Measurements from ENCODE around the gene MAD2L1BP. TPM values are rescaled to one million over a fixed set of nuclear protein-coding genes. Genes with fewer than 3 reads are reported as not detected.
"Not testable (repeated sequence)": the region's sequence is repeated elsewhere in the genome, so short reads cannot be mapped to it uniquely, and the experiment has no call there.

Gene MAD2L1BP, protein sequence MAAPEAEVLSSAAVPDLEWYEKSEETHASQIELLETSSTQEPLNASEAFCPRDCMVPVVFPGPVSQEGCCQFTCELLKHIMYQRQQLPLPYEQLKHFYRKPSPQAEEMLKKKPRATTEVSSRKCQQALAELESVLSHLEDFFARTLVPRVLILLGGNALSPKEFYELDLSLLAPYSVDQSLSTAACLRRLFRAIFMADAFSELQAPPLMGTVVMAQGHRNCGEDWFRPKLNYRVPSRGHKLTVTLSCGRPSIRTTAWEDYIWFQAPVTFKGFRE
- total RNA-seq = 10 to 100 TPM; 29.9 to 30.1 TPM

DNA sequence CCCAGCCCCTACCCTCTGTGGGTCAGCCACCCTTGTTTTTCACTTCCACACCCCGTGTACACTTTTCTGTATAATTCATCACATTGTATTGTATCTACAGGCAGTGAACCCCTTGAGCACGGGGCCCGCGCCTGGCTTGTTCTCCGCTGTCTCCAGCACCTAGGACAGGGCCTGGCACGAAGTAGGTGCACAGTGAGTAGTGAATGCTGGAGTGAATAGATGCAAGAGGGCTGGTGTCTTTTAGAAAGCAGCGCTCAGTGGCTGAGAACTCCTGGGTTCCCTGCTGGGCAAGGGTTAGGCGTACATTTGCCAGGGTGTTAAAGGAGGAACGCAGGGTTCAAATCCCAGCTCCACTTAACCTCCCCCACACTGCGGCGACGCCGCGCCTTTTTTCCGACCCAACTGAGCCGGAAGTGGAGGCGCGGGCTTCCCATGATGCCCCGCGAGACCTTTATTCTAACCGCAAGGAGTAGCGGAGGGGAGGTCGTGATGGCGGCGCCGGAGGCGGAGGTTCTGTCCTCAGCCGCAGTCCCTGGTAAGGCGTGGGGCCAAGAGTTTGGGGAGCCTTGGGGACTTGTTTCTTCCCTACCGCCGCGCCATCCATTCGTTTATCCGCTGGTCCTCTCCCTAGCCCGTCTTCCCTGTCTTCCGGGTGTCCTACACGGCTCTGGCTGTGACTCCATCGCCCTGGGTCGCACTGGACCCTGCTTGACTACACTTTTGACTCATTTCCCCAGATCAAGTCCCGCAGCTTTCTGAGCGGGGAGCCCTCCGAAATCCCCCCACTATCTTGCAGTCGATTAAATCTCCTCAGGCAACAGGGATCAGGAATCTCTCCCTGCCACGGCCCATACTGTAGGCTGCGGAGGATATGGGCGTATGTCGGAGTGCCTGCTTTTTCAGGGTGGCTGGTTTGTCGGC, at the start of gene MAD2L1BP:
MAD2L1BP (plus strand) TSS at position 454 of the 921 bp plus-strand sequence; CDS start at position 490, 36 bp downstream.
- H3K36me3 Mint-ChIP-seq = peaks cover 30% of the 10 kb centered on the region
- peak; percentile 87 for DNase-seq
- H3K27me3 Mint-ChIP-seq = no peaks in the 10 kb centered on the region
- peak within 1 kb of the TSS; percentile 89 for H3K27ac Mint-ChIP-seq
- peak within 1 kb of the TSS; percentile 91 for H3K4me3 Mint-ChIP-seq
- H3K9me3 Mint-ChIP-seq = no peaks in the 10 kb centered on the region
- H3K4me1 Mint-ChIP-seq = peaks cover 34% of the 10 kb centered on the region

DNA sequence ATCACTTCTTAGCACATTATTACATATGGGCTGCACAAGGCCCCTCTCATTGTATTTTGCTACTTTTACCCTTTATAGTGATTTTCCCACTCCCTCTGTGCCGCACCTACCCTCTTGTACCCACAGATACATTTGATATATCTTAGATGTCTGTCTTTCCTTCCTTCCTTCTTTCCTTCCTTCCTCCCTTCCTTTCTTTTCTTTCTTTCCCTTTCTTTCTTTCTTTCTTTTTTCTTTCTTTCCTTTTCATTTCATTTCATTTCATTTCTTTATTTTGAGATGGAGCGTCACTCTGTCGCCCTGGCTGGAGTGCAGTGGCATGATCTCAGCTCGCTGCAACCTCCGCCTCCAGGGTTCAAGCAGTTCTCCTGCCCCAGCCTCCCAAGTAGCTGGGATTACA, 47.4 kb upstream of the MAD2L1BP start:
- no peaks in the 10 kb centered on the region for H3K27me3 Mint-ChIP-seq

DNA sequence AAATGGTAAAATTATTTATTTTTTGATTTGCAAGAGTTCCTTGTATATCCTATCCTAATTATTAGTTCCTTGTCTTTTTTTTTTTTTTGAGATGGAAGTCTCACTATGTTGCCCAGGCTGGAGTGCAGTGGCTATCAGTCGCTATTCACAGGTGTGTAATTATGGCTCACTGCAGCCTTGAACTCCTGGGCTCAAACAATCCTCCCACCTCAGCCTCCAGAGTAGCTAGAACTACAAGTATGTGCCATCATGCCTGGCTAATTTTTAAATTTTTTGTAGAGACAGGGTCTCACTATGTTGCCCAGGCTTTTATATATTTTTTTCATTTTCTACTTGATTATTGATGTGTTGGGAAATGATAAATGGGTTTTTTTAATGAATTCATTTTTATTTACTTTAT, 46.1 kb upstream of the MAD2L1BP start:
- peaks cover 31% of the 10 kb centered on the region for H3K36me3 Mint-ChIP-seq
- not testable (repeated sequence) for H3K4me3 Mint-ChIP-seq, DNase-seq

More for the DNA sequence above, 47.4 kb upstream of the MAD2L1BP start:
- no peak for DNase-seq
- Mint-ChIP-seq H3K4me3 (no peak overlapping the region), H3K27ac (no peak overlapping the region), H3K36me3 (peaks cover 39% of the 10 kb centered on the region), H3K4me1 (peaks cover 12% of the 10 kb centered on the region), H3K9me3 (no peaks in the 10 kb centered on the region)

DNA sequence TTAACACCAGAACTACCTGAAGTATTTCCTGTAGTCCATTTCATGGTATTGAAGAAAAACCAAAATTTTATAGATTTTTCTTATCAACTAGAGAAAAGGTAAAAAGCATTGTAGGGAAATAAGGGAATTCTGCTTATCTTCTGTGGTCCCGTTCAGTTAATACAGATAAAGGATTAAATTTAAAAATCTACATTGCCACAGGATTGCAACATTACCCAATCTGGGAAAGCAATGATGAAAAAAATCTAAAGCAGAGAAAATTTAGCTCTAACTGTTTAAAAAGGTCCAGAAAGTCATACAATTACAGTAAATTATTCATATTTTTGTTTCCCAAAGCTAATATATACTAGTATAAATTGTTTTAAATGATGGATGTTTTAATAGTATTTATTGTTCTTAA, 41.7 kb upstream of the MAD2L1BP start:
- no peaks in the 10 kb centered on the region for H3K27me3 Mint-ChIP-seq
- no peaks in the 10 kb centered on the region for H3K4me1 Mint-ChIP-seq
- H3K4me3 Mint-ChIP-seq = no peak overlapping the region
- peaks cover 21% of the 10 kb centered on the region for H3K36me3 Mint-ChIP-seq
- no peak overlapping the region for H3K27ac Mint-ChIP-seq
- DNase-seq = no peak
- H3K9me3 Mint-ChIP-seq = no peaks in the 10 kb centered on the region

More for the DNA sequence above, 46.1 kb upstream of the MAD2L1BP start:
- not testable (repeated sequence) for H3K4me1 Mint-ChIP-seq, H3K9me3 Mint-ChIP-seq, H3K27ac Mint-ChIP-seq, H3K27me3 Mint-ChIP-seq

DNA sequence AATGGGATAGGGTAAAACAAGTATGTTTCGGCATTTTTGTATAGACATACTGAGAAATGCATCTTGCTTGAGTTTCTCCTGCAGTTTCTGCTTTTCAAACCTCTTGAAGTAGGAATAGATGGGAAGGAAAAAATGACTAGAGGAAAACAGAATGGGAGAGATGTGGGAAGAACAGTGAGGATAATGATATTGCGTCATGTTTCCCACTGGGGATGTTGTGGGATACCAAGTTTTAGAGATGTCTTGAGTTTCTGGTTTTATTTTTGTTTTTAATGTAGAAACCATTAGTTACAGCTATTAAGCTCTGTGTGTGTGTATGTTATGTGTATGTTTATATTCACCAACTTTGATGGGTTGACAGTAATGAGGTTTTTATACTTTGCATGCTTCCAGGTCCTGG, 35.0 kb upstream of the MAD2L1BP start:
- Mint-ChIP-seq H3K36me3 (peaks cover 15% of the 10 kb centered on the region), H3K9me3 (no peaks in the 10 kb centered on the region), H3K27ac (no peak overlapping the region), H3K4me3 (no peak overlapping the region), H3K4me1 (no peaks in the 10 kb centered on the region), H3K27me3 (no peaks in the 10 kb centered on the region)
- no peak for DNase-seq

DNA sequence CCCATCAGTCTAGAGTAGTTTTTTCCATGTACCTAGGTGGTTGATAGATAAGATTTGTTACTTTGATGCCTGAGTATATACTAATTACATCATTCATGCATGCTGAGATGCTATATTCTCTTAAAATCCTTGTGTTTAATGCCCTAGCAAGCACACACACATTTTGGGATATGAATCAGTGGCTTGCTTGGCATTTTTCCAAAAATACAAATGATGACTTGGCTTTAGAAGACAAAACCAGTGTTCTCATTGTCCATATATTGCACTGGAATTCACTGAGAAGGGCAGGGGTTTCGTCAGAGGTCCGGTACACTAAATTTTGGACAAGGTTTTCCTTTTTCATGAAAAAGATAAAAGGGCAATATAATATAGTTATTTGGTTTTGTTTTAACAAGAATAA, 31.5 kb upstream of the MAD2L1BP start:
- Mint-ChIP-seq H3K4me1 (peaks cover 3% of the 10 kb centered on the region), H3K27me3 (no peaks in the 10 kb centered on the region), H3K27ac (no peak overlapping the region), H3K36me3 (peaks cover 14% of the 10 kb centered on the region), H3K9me3 (no peaks in the 10 kb centered on the region), H3K4me3 (no peak overlapping the region)
- DNase-seq = no peak

DNA sequence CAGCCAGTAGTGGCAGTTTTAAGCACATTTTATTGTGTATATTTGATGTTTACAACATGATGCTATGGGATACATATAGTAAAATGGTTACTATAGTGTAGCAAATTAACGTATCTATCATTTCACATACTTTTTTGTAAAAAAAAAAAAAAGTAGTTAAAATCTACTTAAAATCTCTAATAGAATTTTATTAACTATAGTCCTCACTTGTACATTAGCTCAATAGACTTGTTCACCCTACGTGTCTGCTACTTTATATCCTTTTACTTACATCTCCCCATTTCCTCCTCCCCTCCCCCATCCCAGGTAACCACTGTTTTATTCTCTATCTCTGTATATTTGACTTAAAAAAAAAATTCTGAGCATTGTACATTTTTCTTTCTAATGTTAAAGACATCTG, 29.6 kb upstream of the MAD2L1BP start:
- no peaks in the 10 kb centered on the region for H3K9me3 Mint-ChIP-seq
- peaks cover 15% of the 10 kb centered on the region for H3K36me3 Mint-ChIP-seq
- H3K4me3 Mint-ChIP-seq = no peak overlapping the region
- peaks cover 3% of the 10 kb centered on the region for H3K4me1 Mint-ChIP-seq
- no peaks in the 10 kb centered on the region for H3K27me3 Mint-ChIP-seq
- H3K27ac Mint-ChIP-seq = no peak overlapping the region
- no peak for DNase-seq

DNA sequence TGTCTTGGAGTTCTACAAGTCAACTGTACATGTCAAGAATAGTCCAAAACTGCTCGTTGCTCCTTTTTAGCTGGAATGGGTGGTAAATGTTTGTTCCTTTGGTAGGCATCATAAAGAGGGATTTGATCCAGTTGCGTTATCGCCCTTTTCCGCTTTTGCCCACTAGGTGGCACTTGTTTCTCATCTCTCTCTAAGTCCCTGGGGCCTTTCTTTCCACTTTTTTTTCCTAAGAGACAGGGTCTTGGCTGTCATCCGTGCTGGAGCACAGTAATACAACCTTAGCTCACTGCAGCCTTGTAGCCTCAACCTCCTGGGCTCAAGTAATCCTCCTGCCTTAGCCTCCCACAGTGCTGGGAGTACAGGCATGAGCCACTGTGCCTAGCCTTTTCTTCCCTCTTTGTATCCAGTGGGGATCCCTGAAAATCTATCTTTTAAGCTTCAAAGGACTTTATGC, 27.3 kb upstream of the MAD2L1BP start:
- Mint-ChIP-seq H3K27ac (no peak overlapping the region), H3K27me3 (no peaks in the 10 kb centered on the region), H3K9me3 (no peaks in the 10 kb centered on the region), H3K36me3 (peaks cover 12% of the 10 kb centered on the region), H3K4me3 (no peak overlapping the region), H3K4me1 (peaks cover 3% of the 10 kb centered on the region)
- DNase-seq = peak; percentile 29

DNA sequence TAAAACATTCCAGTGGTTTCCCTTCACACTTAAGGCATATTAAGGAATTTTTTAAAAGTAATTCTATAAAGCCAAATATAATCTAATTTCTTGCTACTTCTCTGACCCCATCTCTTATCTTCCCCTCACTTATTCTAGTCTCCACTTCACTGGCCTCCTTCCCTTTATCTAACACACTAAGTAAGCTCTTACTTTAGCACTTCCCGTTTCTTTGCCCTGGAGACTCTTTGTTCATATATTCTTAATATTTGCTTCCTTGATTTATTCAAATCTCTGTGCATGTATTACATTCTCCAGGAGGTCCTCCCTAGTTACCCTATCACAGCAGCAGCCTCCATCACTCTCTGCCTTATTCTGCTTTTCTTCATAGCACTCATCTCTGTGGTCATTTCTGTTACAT, 26.8 kb upstream of the MAD2L1BP start:
- Mint-ChIP-seq H3K36me3 (peaks cover 16% of the 10 kb centered on the region), H3K4me3 (no peak overlapping the region), H3K9me3 (no peaks in the 10 kb centered on the region), H3K27me3 (no peaks in the 10 kb centered on the region), H3K27ac (no peak overlapping the region), H3K4me1 (peaks cover 3% of the 10 kb centered on the region)
- no peak for DNase-seq

DNA sequence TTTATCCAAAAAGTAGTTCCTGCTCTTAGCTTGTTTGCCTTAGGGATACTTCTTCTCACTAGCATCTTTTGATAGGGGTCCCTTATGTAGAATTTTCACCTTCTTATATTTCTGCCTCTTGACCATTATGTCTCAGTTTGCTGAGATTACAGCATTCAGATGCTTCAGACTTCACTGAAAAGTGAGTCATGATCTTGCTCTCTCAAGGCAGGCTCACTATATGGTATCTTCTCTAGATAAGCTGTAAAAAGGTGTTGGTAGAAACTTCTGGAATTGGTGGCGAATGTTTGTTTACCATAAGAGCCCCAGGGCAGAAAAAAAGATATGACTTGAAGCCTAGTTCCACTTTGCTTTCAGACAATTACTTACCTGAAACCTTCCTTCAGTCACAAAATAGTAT, 26.2 kb upstream of the MAD2L1BP start:
- peaks cover 19% of the 10 kb centered on the region for H3K36me3 Mint-ChIP-seq
- no peaks in the 10 kb centered on the region for H3K27me3 Mint-ChIP-seq
- no peaks in the 10 kb centered on the region for H3K9me3 Mint-ChIP-seq
- no peak overlapping the region for H3K4me3 Mint-ChIP-seq
- no peak for DNase-seq
- H3K27ac Mint-ChIP-seq = no peak overlapping the region
- peaks cover 3% of the 10 kb centered on the region for H3K4me1 Mint-ChIP-seq

DNA sequence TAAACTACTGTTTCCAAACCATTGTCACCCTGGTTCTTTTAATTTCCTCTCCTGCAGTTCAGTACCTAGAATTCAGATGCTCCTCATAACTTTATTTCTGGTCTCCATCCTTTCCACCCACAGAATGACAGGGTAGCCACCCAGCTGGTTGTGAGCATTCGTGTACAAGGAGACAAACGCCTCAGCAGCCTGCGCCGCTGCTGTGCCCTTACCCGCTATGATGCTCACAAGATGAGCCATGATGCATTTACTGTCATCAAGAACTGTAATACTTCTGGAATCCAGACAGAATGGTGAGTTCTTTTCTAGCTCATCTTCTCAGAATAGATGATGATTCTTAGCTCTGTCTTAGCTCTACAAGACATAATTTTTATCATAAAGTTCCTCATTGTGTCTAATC, 25.2 kb upstream of the MAD2L1BP start:
- no peak for DNase-seq
- Mint-ChIP-seq H3K9me3 (no peaks in the 10 kb centered on the region), H3K4me3 (no peak overlapping the region), H3K4me1 (peaks cover 3% of the 10 kb centered on the region), H3K27me3 (no peaks in the 10 kb centered on the region), H3K27ac (no peak overlapping the region), H3K36me3 (peaks cover 19% of the 10 kb centered on the region)

DNA sequence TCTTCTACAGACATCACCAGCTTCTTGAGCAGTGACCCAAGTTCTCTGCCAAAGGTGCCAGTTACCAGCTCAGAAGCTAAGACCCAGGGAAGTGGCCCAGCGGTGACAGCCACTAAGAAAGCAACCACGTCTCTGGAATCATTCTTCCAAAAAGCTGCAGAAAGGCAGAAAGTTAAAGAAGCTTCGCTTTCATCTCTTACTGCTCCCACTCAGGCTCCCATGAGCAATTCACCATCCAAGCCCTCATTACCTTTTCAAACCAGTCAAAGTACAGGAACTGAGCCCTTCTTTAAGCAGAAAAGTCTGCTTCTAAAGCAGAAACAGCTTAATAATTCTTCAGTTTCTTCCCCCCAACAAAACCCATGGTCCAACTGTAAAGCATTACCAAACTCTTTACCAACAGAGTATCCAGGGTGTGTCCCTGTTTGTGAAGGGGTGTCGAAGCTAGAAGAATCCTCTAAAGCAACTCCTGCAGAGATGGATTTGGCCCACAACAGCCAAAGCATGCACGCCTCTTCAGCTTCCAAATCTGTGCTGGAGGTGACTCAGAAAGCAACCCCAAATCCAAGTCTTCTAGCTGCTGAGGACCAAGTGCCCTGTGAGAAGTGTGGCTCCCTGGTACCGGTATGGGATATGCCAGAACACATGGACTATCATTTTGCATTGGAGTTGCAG, 21.8 kb upstream of the MAD2L1BP start:
- H3K36me3 Mint-ChIP-seq = peaks cover 19% of the 10 kb centered on the region
- no peaks in the 10 kb centered on the region for H3K9me3 Mint-ChIP-seq
- no peak overlapping the region for H3K27ac Mint-ChIP-seq
- DNase-seq = no peak
- H3K4me3 Mint-ChIP-seq = no peak overlapping the region
- H3K27me3 Mint-ChIP-seq = no peaks in the 10 kb centered on the region
- no peaks in the 10 kb centered on the region for H3K4me1 Mint-ChIP-seq

DNA sequence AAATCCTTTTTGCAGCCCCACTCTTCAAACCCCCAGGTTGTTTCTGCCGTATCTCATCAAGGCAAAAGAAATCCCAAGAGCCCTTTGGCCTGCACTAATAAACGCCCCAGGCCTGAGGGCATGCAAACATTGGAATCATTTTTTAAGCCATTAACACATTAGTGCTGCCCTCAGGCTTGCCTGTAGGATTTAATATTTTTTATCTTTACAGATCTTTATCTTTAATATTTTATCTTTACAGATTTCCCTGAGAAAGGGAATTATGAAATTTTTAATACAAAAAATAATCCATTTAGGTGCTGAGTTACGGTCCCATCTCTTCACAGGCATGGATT, 21.3 kb upstream of the MAD2L1BP start:
- Mint-ChIP-seq H3K4me1 (no peaks in the 10 kb centered on the region), H3K36me3 (peaks cover 17% of the 10 kb centered on the region), H3K4me3 (no peak overlapping the region)

DNA sequence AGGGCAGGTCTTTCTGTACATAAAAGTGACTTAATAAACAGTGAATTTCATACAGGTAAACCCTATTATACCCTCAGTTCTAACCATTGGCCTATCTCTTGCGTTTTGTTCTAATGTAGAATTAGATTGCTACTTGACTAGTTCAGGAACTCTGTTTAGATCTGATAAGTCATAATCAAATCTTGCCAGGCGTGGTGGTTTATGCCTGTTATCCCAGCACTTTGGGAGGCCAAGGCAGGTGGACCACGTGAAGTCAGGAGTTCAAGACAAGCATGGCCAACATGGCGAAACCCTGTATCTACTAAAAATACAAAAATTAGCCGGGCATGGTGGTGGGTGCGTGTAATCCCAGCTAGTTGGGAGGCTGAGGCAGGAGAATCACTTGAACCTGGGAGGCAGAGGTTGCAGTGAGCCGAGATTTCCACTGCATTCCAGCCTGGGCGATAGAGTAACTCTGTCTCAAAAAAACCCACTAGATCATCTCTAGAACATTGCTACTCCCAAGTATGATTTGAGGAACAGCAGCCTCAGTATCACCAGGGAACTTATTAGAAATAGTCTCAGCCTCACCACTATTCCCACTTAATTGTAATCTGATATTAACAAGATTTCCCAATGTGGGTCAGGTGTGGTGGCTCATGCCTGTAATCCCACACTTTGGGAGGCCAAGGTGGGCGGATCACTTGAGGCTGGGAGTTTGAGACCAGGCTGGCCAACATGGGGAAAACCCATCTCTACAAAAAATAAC, 18.7 kb upstream of the MAD2L1BP start:
- Mint-ChIP-seq H3K27me3 (no peaks in the 10 kb centered on the region), H3K9me3 (no peaks in the 10 kb centered on the region), H3K4me3 (no peak overlapping the region), H3K27ac (no peak overlapping the region), H3K36me3 (peaks cover 14% of the 10 kb centered on the region), H3K4me1 (peaks cover 1% of the 10 kb centered on the region)
- no peak for DNase-seq

More for the DNA sequence above, 21.3 kb upstream of the MAD2L1BP start:
- Mint-ChIP-seq H3K9me3 (no peaks in the 10 kb centered on the region), H3K27ac (no peak overlapping the region), H3K27me3 (no peaks in the 10 kb centered on the region)
- no peak for DNase-seq
